Esophagus muscularis mucosa (tissue), 4 donors: ENCODE data around the gene ACAA1. TPM values are rescaled to one million over a fixed set of nuclear protein-coding genes. Genes with fewer than 3 reads are reported as not detected.

Experiments
- DNase-seq: peaks from one replicate; pipeline ENCODE4 v3.0.0-alpha.2; 2017; ENCODE audit errors: extremely low spot score
- H3K27ac ChIP-seq, 4 donors: fragments of 200-600 bp; sonication (generic); replicated peaks in 1 of 4; 1 replicate in 3 of 4; 2 replicates in 1 of 4; pipeline ENCODE4 v1.5.1; 2016 to 2019; ENCODE audit warnings: mild to moderate bottlenecking in 1 of 4
- H3K27me3 ChIP-seq, 4 donors: fragments of 200-600 bp; sonication (generic); one replicate each; pipeline versions ENCODE4 v1.5.1 to v1.6.0; 2016 to 2019
- H3K36me3 ChIP-seq, 4 donors: fragments of 200-600 bp; sonication (generic); one replicate each; pipeline ENCODE4 v1.5.1; 2016 to 2019
- H3K4me1 ChIP-seq, 4 donors: fragments of 200-600 bp; sonication (generic); one replicate each; pipeline ENCODE4 v1.5.1; 2016 to 2019
- H3K4me3 ChIP-seq, 4 donors: fragments of 200-600 bp; sonication (generic); 1 replicate in 2 of 4; 2 replicates in 2 of 4; pipeline ENCODE4 v1.5.1; 2016 to 2019; ENCODE audit warnings: mild to moderate bottlenecking in 4 of 4, moderate library complexity in 1 of 4
- H3K9me3 ChIP-seq, 4 donors: fragments of 200-600 bp; sonication (generic); 1 replicate in 3 of 4; 2 replicates in 1 of 4; pipeline ENCODE4 v1.5.1; 2016 to 2019
- EP300 ChIP-seq: sonication (generic); formaldehyde crosslinking; IDR thresholded peaks from one replicate; pipeline ENCODE4 v1.6.1; 2017; ENCODE audit warnings: antibody characterized with exemption
- POLR2A ChIP-seq: fragments of 450-650 bp; IDR thresholded peaks from one replicate; pipeline ENCODE4 v1.6.1; 2017; ENCODE audit warnings: antibody characterized with exemption, moderate library complexity, mild to moderate bottlenecking, low read depth
- POLR2AphosphoS5 ChIP-seq, 2 donors: sonication (generic); formaldehyde crosslinking; IDR thresholded peaks; one replicate each; pipeline ENCODE4 v1.6.1; 2017; ENCODE audit warnings: antibody characterized with exemption in 2 of 2
- WGBS: methylation state at CpG from one replicate; pipeline ENCODE4 v1.1.5; 2018; 5-methylcytosine and 5-hydroxymethylcytosine counted together
- intact Hi-C: fragments of 100-400 bp; cut with DNase I; formaldehyde crosslinking; loops from one replicate; pipeline ENCODE4 v1.15.1; 2023
- total RNA-seq, 4 donors: library from RNA; depleted of rRNA; stranded (reverse); fragments of >200 nt; gene quantifications; one replicate each; pipeline versions ENCODE4 v1.1.0 to v1.2.1, GENCODE V29; 2016
- TF ChIP-seq, protein P1 (sequence below), 3 experiments: fragments of 200-600 bp in 2 of 3; fragments of 450-650 bp in 1 of 3; sonication (generic) in 2 of 3; IDR thresholded peaks; one replicate each; pipeline ENCODE4 v1.5.1; 2017 to 2019; ENCODE audit warnings: antibody characterized with exemption in 3 of 3, mild to moderate bottlenecking in 2 of 3, moderate library complexity in 1 of 3

ACAA1 gene
- total RNA-seq, 4 donors from 2014 or later, result 31.3 to 49.4 (median 39.1) TPM

- intact Hi-C loops, result no loop called here
- H3K27ac ChIP-seq, result no peak overlapping the region
- no peaks in the 10 kb centered on the region for H3K9me3 ChIP-seq
- H3K4me3 ChIP-seq, result no peak overlapping the region
- WGBS, result 93% methylated on average over 3 of the region's 3 CpGs
- TF ChIP-seq, protein P1, sequence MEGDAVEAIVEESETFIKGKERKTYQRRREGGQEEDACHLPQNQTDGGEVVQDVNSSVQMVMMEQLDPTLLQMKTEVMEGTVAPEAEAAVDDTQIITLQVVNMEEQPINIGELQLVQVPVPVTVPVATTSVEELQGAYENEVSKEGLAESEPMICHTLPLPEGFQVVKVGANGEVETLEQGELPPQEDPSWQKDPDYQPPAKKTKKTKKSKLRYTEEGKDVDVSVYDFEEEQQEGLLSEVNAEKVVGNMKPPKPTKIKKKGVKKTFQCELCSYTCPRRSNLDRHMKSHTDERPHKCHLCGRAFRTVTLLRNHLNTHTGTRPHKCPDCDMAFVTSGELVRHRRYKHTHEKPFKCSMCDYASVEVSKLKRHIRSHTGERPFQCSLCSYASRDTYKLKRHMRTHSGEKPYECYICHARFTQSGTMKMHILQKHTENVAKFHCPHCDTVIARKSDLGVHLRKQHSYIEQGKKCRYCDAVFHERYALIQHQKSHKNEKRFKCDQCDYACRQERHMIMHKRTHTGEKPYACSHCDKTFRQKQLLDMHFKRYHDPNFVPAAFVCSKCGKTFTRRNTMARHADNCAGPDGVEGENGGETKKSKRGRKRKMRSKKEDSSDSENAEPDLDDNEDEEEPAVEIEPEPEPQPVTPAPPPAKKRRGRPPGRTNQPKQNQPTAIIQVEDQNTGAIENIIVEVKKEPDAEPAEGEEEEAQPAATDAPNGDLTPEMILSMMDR (IDR thresholded peaks at IDR 0.05), result no peak
- no peak for TF ChIP-seq POLR2AphosphoS5 (IDR thresholded peaks at IDR 0.05)
- TF ChIP-seq EP300, result no peak
- TF ChIP-seq POLR2A, result no peak
- no peak for DNase-seq
- peaks cover 22 to 70% (median 68%) of the 10 kb centered on the region in 4 donors for H3K36me3 ChIP-seq
- no peaks in the 10 kb centered on the region for H3K27me3 ChIP-seq
- H3K4me1 ChIP-seq, result peaks cover 24 to 46% (median 32%) of the 10 kb centered on the region in 4 donors
Observed at GRCh38 chr3:38133209-38133556, 3.7 kb downstream of the ACAA1 start.

DNA sequence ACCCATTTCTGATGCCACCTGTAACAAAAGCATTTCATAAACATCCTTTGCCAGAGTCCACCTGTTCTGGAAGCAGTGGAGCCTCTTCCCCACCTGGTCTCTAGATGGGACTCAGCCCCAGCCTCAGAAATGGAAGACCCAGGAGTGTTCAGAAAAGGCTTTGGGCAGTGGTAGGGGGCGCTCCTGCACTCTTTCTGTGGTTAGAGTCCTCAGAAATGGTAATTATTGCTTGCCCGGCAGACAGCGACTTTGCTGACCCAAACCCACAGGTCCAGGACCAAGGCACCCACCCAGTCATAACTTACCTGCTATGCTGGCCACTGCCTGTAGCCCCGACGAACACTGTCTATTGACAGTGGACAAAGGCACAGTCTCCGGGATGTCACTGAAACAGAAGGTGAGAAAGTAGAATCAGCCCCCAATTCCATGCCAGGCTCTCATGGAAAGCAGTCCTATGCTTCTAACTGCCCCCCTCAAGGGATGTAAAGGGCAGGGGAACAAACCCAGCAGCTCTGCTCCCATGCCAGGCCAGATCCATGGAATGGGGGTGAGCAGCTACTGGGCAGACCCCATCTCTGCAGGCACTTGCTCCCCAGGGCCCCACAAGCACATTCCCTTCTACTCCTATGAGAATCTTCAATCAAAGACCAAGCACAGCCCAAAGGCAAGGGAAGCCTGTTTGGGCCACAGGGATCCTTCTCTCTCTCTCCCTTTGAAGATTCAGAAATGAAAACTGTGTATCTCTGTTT lies 5.1 kb downstream of the ACAA1 start:
- peaks cover 34 to 84% (median 82%) of the 10 kb centered on the region in 4 donors for H3K36me3 ChIP-seq
- H3K4me3 ChIP-seq, result no peak overlapping the region
- no peak for DNase-seq
- H3K27ac ChIP-seq, result no peak overlapping the region
- peaks cover 17 to 43% (median 27%) of the 10 kb centered on the region in 4 donors for H3K4me1 ChIP-seq
- 68% methylated on average over 5 of the region's 6 CpGs for WGBS
- no peaks in the 10 kb centered on the region for H3K27me3 ChIP-seq
- TF ChIP-seq, protein P1 (IDR thresholded peaks at IDR 0.05), result peak in 2 of 3 experiments; percentile 12 to 23
- no peak for TF ChIP-seq EP300
- TF ChIP-seq POLR2AphosphoS5 (IDR thresholded peaks at IDR 0.05), result no peak
- no peaks in the 10 kb centered on the region for H3K9me3 ChIP-seq
- intact Hi-C loops, result no loop called here

- no peak overlapping the region for H3K4me3 ChIP-seq
- H3K27ac ChIP-seq, result no peak overlapping the region
- H3K9me3 ChIP-seq, result no peaks in the 10 kb centered on the region
- H3K36me3 ChIP-seq, result peaks cover 45 to 95% (median 93%) of the 10 kb centered on the region in 4 donors
- TF ChIP-seq POLR2A (no peak), POLR2AphosphoS5 (IDR thresholded peaks at IDR 0.05) (no peak), EP300 (no peak)
- TF ChIP-seq, protein P1 (IDR thresholded peaks at IDR 0.05), result no peak
- H3K4me1 ChIP-seq, result peaks cover 11 to 36% (median 21%) of the 10 kb centered on the region in 4 donors
- intact Hi-C loops, result no loop called here
- no peak for DNase-seq
- WGBS, result 73% methylated on average over 1 of the region's 3 CpGs
- H3K27me3 ChIP-seq, result no peaks in the 10 kb centered on the region
Observed at GRCh38 chr3:38130631-38131065, 6.3 kb downstream of the ACAA1 start.

- Histone ChIP-seq H3K36me3 (peaks cover 49 to 100% (median 99%) of the 10 kb centered on the region in 4 donors), H3K27ac (no peak overlapping the region), H3K4me1 (peaks cover 0 to 24% (median 10%) of the 10 kb centered on the region in 4 donors), H3K27me3 (no peaks in the 10 kb centered on the region), H3K4me3 (no peak overlapping the region), H3K9me3 (no peaks in the 10 kb centered on the region)
- intact Hi-C loops, result no loop called here
- WGBS, result 90% methylated on average over 3 of the region's 5 CpGs
- DNase-seq, result no peak
- TF ChIP-seq, protein P1 (IDR thresholded peaks at IDR 0.05), result no peak
- TF ChIP-seq POLR2AphosphoS5 (IDR thresholded peaks at IDR 0.05) (no peak), POLR2A (no peak), EP300 (no peak)
Observed at GRCh38 chr3:38129058-38129457, 7.9 kb downstream of the ACAA1 start.

- DNase-seq, result no peak
- WGBS, result 100% methylated on average over 1 of the region's 1 CpG
- peaks cover 0 to 24% (median 7%) of the 10 kb centered on the region in 4 donors for H3K4me1 ChIP-seq
- H3K4me3 ChIP-seq, result no peak overlapping the region
- TF ChIP-seq EP300 (no peak), POLR2A (no peak), POLR2AphosphoS5 (IDR thresholded peaks at IDR 0.05) (no peak)
- TF ChIP-seq, protein P1 (IDR thresholded peaks at IDR 0.05), result no peak
- no peaks in the 10 kb centered on the region for H3K27me3 ChIP-seq
- peaks cover 50 to 100% (median 97%) of the 10 kb centered on the region in 4 donors for H3K36me3 ChIP-seq
- intact Hi-C loops, result no loop called here
- H3K27ac ChIP-seq, result no peak overlapping the region
- H3K9me3 ChIP-seq, result no peaks in the 10 kb centered on the region
Observed at GRCh38 chr3:38128303-38128655, 8.6 kb downstream of the ACAA1 start.
